RPMI8226 (cell line): ENCODE results near the gene NFYB.
"Not testable (repeated sequence)": the region's sequence is repeated elsewhere in the genome, so short reads cannot be mapped to it uniquely, and the experiment has no call there.

Experiments used
- DNase-seq: peaks from one replicate; pipeline ENCODE4 v3.0.0-alpha.2; 2015

NFYB gene

GRCh38 chr12:104137902-104138796 lies at the start of gene NFYB:
Gene NFYB (minus strand): TSS chr12:104138210. CDS start chr12:104135453, 2,757 bp downstream.
- peak; percentile 89 for DNase-seq

- no peak for DNase-seq
These were observed 49.6 kb upstream of the NFYB start for GRCh38 chr12:104187446-104188155.

GRCh38 chr12:104183443-104183842 lies 45.4 kb upstream of the NFYB start:
- DNase-seq: no peak

GRCh38 chr12:104182621-104183378 lies 44.8 kb upstream of the NFYB start:
- no peak for DNase-seq

- no peak for DNase-seq
These were observed 44.1 kb upstream of the NFYB start for GRCh38 chr12:104182144-104182543.

- DNase-seq: no peak
These were observed 43.3 kb upstream of the NFYB start for GRCh38 chr12:104181313-104181712.

- no peak for DNase-seq
These were observed 42.4 kb upstream of the NFYB start for GRCh38 chr12:104180374-104180773.

GRCh38 chr12:104177663-104178501 lies 39.9 kb upstream of the NFYB start:
- peak; percentile 3 for DNase-seq

GRCh38 chr12:104177336-104177662 lies 39.3 kb upstream of the NFYB start:
- DNase-seq: no peak

- no peak for DNase-seq
These were observed 37.8 kb upstream of the NFYB start for GRCh38 chr12:104175726-104176247.

GRCh38 chr12:104173804-104174203 lies 35.8 kb upstream of the NFYB start:
- not testable (repeated sequence) for DNase-seq

GRCh38 chr12:104172570-104172947 lies 34.5 kb upstream of the NFYB start:
- DNase-seq: no peak

GRCh38 chr12:104171785-104172569 lies 34.0 kb upstream of the NFYB start:
- no peak for DNase-seq

- DNase-seq: no peak
These were observed 30.6 kb upstream of the NFYB start for GRCh38 chr12:104168596-104168995.

GRCh38 chr12:104167519-104168458 lies 29.8 kb upstream of the NFYB start:
- DNase-seq: no peak

GRCh38 chr12:104166465-104166864 lies 28.5 kb upstream of the NFYB start:
- DNase-seq: no peak

GRCh38 chr12:104165801-104166200 lies 27.8 kb upstream of the NFYB start:
- DNase-seq: no peak

GRCh38 chr12:104164634-104165033 lies 26.6 kb upstream of the NFYB start:
- no peak for DNase-seq

GRCh38 chr12:104163631-104164030 lies 25.6 kb upstream of the NFYB start:
- DNase-seq: no peak

GRCh38 chr12:104163028-104163427 lies 25.0 kb upstream of the NFYB start:
- not testable (repeated sequence) for DNase-seq
